GM18507 (cell line): ENCODE results near the gene LRP1.

Source experiments
- DNase-seq: peaks from one replicate; pipeline ENCODE4 v3.0.0; 2011; ENCODE audit warnings: low read depth; ENCODE audit not compliant: insufficient read length; ENCODE audit errors: extremely low spot score
- FAIRE-seq: peaks from 2 replicates; lab custom pipeline; 2011; peaks lifted over from hg19 to GRCh38; lab: Jason Lieb, UNC

Gene LRP1

GRCh38 chr12:57129889-57130288 is 1.6 kb downstream of the LRP1 start:
- FAIRE-seq (no peak), DNase-seq (no peak)

GRCh38 chr12:57130941-57131340 is 2.7 kb downstream of the LRP1 start:
- no peak for FAIRE-seq
- DNase-seq: no peak

- FAIRE-seq (no peak), DNase-seq (no peak)
Observed at GRCh38 chr12:57131896-57132744, 3.8 kb downstream of the LRP1 start.

- DNase-seq (no peak), FAIRE-seq (no peak)
Observed at GRCh38 chr12:57133013-57133569, 4.8 kb downstream of the LRP1 start.

- no peak for FAIRE-seq
Observed at GRCh38 chr12:57133916-57134315, 5.6 kb downstream of the LRP1 start.

GRCh38 chr12:57134949-57135348 is 6.7 kb downstream of the LRP1 start:
- no peak for FAIRE-seq

More at GRCh38 chr12:57133916-57134315, 5.6 kb downstream of the LRP1 start:
- DNase-seq: no peak

GRCh38 chr12:57135527-57136326 is 7.4 kb downstream of the LRP1 start:
- FAIRE-seq (no peak), DNase-seq (no peak)

More at GRCh38 chr12:57134949-57135348, 6.7 kb downstream of the LRP1 start:
- DNase-seq: no peak

- FAIRE-seq (no peak), DNase-seq (no peak)
Observed at GRCh38 chr12:57138526-57139272, 10.4 kb downstream of the LRP1 start.

- FAIRE-seq (no peak), DNase-seq (no peak)
Observed at GRCh38 chr12:57139796-57140649, 11.7 kb downstream of the LRP1 start.

- DNase-seq (no peak), FAIRE-seq (no peak)
Observed at GRCh38 chr12:57141249-57141648, 13.0 kb downstream of the LRP1 start.

- DNase-seq: no peak
- FAIRE-seq: no peak
Observed at GRCh38 chr12:57142121-57142520, 13.8 kb downstream of the LRP1 start.

GRCh38 chr12:57142727-57143126 is 14.4 kb downstream of the LRP1 start:
- FAIRE-seq: no peak
- no peak for DNase-seq

- DNase-seq (no peak), FAIRE-seq (no peak)
Observed at GRCh38 chr12:57143454-57143853, 15.2 kb downstream of the LRP1 start.

- DNase-seq (no peak), FAIRE-seq (no peak)
Observed at GRCh38 chr12:57145460-57146059, 17.3 kb downstream of the LRP1 start.

GRCh38 chr12:57146092-57146491 is 17.8 kb downstream of the LRP1 start:
- DNase-seq (no peak), FAIRE-seq (no peak)

- FAIRE-seq: no peak
- no peak for DNase-seq
Observed at GRCh38 chr12:57146961-57147944, 19.0 kb downstream of the LRP1 start, which contains the start of gene LRP1-AS. LRP1-AS (minus strand) TSS chr12:57147619.
